ENCODE measurements around the gene CNTNAP4. TPM values are rescaled to one million over a fixed set of nuclear protein-coding genes. Genes with fewer than 3 reads are reported as not detected.

Gene CNTNAP4
- total RNA-seq, 2 experiments from 2014 or later = not detected

DNA sequence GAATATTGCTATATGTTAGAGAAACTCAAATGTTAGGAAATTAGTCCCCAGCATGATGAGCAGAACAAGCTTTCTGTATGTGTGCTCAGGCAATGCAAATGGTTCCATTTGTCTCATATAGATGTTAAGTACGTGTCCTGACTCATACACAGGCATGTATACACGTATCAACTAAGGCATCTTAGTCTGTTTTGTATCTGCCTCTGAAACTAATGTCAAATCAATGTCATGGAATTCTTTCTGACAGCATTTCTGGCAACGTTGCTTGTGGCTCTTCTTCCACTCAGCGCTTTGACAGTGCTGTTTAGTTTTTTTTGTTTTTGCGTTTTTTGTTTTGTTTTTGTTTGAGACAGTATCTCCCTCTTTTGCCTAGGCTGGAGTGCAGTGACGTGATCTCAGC lies 111.9 kb downstream of the CNTNAP4 start:
- H3K9me3 ChIP-seq (ENCODE audit: control insufficient read depth in 1 of 2, insufficient read depth in 1 of 2, low read length in 2 of 2) = no peaks in the 10 kb centered on the region
- DNase-seq = no peak
- H3K36me3 Mint-ChIP-seq (ENCODE audit: low read depth) = no peaks in the 10 kb centered on the region
- H3K27ac Mint-ChIP-seq = no peak overlapping the region
- H3K27ac ChIP-seq (ENCODE audit: low read depth in 1 of 2, low read length in 2 of 2) = no peak overlapping the region
- no peaks in the 10 kb centered on the region for H3K4me1 ChIP-seq (ENCODE audit: insufficient read depth, low read length)
- H3K4me1 Mint-ChIP-seq (ENCODE audit: low read depth) = no peaks in the 10 kb centered on the region
- CTCF ChIA-PET = no interaction called here
- no peaks in the 10 kb centered on the region for H3K9me3 Mint-ChIP-seq
- intact Hi-C loops (cut with DNase I, micrococcal nuclease) = no loop called here
- H3K36me3 ChIP-seq (ENCODE audit: insufficient read depth, low read length) = no peaks in the 10 kb centered on the region
- no peak overlapping the region for H3K4me3 Mint-ChIP-seq
- no peaks in the 10 kb centered on the region for H3K27me3 ChIP-seq (ENCODE audit: control insufficient read depth in 1 of 2, insufficient read depth in 2 of 2, low read length in 2 of 2)
- TF ChIP-seq, protein P1, sequence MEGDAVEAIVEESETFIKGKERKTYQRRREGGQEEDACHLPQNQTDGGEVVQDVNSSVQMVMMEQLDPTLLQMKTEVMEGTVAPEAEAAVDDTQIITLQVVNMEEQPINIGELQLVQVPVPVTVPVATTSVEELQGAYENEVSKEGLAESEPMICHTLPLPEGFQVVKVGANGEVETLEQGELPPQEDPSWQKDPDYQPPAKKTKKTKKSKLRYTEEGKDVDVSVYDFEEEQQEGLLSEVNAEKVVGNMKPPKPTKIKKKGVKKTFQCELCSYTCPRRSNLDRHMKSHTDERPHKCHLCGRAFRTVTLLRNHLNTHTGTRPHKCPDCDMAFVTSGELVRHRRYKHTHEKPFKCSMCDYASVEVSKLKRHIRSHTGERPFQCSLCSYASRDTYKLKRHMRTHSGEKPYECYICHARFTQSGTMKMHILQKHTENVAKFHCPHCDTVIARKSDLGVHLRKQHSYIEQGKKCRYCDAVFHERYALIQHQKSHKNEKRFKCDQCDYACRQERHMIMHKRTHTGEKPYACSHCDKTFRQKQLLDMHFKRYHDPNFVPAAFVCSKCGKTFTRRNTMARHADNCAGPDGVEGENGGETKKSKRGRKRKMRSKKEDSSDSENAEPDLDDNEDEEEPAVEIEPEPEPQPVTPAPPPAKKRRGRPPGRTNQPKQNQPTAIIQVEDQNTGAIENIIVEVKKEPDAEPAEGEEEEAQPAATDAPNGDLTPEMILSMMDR (IDR thresholded peaks at IDR 0.05) = no peak
- POLR2A ChIA-PET = no interaction called here
- no peak overlapping the region for H3K4me3 ChIP-seq (ENCODE audit: low read length)
- no peak for ATAC-seq (ENCODE audit: poor library complexity)
- no peaks in the 10 kb centered on the region for H3K27me3 Mint-ChIP-seq

DNA sequence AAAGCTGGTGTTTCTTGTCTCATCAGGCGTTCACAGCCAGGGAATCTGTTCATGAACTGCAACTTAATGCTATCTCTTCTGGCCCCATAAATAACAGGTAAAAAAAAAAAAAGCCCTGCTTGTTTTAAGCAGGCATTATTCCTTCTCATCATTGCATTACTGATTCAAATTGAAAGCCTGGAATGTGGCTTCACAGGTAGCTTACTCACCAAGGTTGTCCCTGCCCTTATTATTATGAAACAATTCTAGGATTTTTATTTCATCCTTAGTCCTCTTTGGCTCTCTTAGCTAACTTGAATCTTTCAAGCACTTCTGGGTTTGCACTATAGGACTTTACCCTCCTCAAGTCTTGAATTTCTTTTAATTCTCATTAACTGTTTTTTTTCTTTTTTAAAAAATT lies 113.3 kb downstream of the CNTNAP4 start:
- intact Hi-C loops (cut with DNase I, micrococcal nuclease) = no loop called here
- H3K36me3 ChIP-seq (ENCODE audit: insufficient read depth, low read length) = no peaks in the 10 kb centered on the region
- H3K27me3 ChIP-seq (ENCODE audit: control insufficient read depth in 1 of 2, insufficient read depth in 2 of 2, low read length in 2 of 2) = no peaks in the 10 kb centered on the region
- H3K4me3 ChIP-seq (ENCODE audit: low read length) = no peak overlapping the region
- no peak overlapping the region for H3K27ac ChIP-seq (ENCODE audit: low read depth in 1 of 2, low read length in 2 of 2)
- ChIA-PET CTCF (no interaction called here), POLR2A (no interaction called here)
- no peaks in the 10 kb centered on the region for H3K4me1 ChIP-seq (ENCODE audit: insufficient read depth, low read length)
- Mint-ChIP-seq H3K9me3 (no peaks in the 10 kb centered on the region), H3K27ac (no peak overlapping the region), H3K27me3 (no peaks in the 10 kb centered on the region), H3K4me1 (ENCODE audit: low read depth) (no peaks in the 10 kb centered on the region), H3K36me3 (ENCODE audit: low read depth) (no peaks in the 10 kb centered on the region), H3K4me3 (no peak overlapping the region)
- DNase-seq (no peak), ATAC-seq (ENCODE audit: poor library complexity) (no peak)
- H3K9me3 ChIP-seq (ENCODE audit: control insufficient read depth in 1 of 2, insufficient read depth in 1 of 2, low read length in 2 of 2) = no peaks in the 10 kb centered on the region
- TF ChIP-seq, protein P1 (IDR thresholded peaks at IDR 0.05) = no peak

DNA sequence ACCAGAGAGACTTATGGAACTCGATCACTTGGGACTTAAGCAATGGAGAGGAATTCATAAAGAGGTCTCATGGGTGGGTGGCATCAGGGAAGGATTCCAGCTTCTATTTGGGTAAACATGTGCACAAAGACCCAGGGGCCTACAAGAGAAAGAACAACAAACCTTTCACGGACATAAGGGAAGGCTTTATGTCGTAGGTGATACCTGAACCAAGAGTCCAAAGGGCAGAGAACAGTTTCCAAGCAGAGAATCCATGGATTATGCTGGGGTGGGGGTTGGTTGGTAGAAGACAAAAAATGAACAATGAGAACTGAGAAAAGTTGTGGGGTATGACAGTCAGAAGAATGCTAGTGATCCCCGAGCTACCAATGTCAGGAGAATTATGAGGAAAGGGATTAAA lies 119.8 kb downstream of the CNTNAP4 start:
- no peaks in the 10 kb centered on the region for H3K27me3 ChIP-seq (ENCODE audit: control insufficient read depth in 1 of 2, insufficient read depth in 2 of 2, low read length in 2 of 2)
- no peak overlapping the region for H3K4me3 ChIP-seq (ENCODE audit: low read length)
- no peaks in the 10 kb centered on the region for H3K36me3 ChIP-seq (ENCODE audit: insufficient read depth, low read length)
- Mint-ChIP-seq H3K9me3 (no peaks in the 10 kb centered on the region), H3K4me3 (no peak overlapping the region), H3K27ac (no peak overlapping the region), H3K27me3 (no peaks in the 10 kb centered on the region), H3K36me3 (ENCODE audit: low read depth) (no peaks in the 10 kb centered on the region), H3K4me1 (ENCODE audit: low read depth) (no peaks in the 10 kb centered on the region)
- TF ChIP-seq, protein P1 (IDR thresholded peaks at IDR 0.05) = no peak
- H3K27ac ChIP-seq (ENCODE audit: low read depth in 1 of 2, low read length in 2 of 2) = no peak overlapping the region
- DNase-seq (no peak), ATAC-seq (ENCODE audit: poor library complexity) (no peak)
- intact Hi-C loops (cut with DNase I, micrococcal nuclease) = no loop called here
- H3K4me1 ChIP-seq (ENCODE audit: insufficient read depth, low read length) = no peaks in the 10 kb centered on the region
- POLR2A ChIA-PET = no interaction called here
- CTCF ChIA-PET = no interaction called here
- H3K9me3 ChIP-seq (ENCODE audit: control insufficient read depth in 1 of 2, insufficient read depth in 1 of 2, low read length in 2 of 2) = no peaks in the 10 kb centered on the region
